ENCODE results near the gene NUDT12.

The NUDT12 gene

DNA sequence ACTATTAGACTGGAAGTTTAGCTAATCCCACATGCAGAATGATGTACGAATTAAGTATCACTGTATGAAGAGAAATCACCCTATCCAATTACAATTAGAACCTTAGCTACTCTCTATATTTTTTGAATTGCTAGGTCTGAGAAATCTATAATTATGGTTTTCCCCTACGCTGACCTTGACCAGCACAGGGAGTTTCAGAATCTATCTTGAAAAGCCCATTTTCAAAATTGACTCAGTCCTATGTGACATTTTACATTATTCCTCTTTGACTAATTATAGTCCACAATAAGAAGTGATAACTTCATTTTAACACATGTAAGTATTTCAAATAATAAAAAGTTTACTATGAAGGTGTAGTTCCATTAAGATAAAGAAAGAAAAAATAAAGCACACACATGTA lies 21.5 kb downstream of the NUDT12 start:
- no peak for DNase-seq (ENCODE audit: low read depth in 2 of 3, low spot score in 2 of 3)

DNA sequence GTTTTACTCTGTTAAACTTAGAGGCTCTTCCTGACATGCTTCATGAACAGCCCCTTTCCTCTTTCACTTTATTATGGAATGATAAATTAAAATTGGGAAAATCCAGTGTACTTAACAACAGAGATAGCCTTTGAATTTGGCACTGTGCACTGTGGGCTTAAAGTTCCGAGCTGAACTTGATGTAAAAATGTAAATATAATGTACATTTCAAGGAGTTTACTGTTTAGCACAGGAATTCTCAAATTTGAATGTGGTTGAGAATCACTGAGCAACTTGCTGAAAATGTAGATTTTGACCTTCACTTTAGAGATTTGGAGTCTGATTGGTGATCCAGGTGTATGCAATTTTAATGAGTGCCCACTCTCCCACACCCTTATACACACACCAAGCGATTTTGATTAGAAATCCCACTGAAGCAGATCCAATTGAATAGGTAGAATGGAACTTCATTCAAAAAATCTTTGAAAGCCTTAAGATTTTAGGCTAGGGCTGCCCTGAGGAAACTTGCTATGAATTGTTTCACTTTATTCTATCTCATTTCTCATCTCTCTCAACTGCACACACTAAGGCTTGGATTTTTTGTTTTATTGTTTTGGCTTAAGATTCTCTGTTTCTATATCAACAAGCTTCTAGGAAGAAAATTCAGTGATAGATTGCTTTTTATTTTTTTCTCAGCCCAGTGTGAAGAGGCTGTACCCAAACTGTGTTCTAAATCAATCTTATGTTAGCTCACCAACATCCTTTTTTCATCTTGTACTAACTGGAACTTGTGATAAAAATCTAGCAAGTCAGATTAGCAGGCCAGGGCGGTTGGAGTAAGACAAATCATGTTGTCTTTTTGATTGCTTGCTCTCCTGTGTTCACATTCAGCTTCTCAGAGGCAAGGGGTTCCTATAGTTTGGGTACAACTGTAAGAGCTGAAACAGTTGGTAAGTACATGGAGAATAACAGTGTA lies 22.9 kb downstream of the NUDT12 start:
- no peak for DNase-seq (ENCODE audit: low read depth in 2 of 3, low spot score in 2 of 3)

DNA sequence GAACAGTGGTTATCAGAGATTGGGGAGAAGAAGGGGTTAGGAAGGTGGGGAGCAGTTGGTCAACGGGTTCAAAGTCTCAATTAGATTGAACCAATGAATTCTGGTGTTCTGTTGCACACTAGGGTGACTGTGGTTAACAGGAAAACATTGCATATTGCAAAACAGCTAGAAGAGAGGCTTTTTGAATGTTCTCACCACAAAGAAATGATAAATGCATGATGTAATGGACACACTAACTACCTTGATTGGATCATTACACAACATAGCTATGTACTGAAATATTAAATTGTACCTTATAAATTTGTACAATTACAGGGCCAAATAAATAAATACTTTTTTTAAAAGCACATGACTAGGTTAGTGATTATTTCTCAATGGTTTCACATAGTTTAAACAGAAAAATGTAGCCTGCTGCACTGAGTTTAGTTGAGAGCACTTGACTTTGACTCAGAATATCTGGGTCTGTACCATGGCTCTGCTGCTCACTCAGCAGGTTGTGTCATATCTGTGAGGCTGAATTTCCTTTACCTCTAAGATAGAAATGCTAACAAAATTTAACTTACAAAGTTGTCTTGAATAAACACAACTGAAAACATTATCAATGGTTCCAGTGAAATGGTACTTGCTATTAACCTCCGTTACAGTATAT lies 30.4 kb downstream of the NUDT12 start:
- DNase-seq (ENCODE audit: low read depth in 2 of 3, low spot score in 2 of 3), result no peak

DNA sequence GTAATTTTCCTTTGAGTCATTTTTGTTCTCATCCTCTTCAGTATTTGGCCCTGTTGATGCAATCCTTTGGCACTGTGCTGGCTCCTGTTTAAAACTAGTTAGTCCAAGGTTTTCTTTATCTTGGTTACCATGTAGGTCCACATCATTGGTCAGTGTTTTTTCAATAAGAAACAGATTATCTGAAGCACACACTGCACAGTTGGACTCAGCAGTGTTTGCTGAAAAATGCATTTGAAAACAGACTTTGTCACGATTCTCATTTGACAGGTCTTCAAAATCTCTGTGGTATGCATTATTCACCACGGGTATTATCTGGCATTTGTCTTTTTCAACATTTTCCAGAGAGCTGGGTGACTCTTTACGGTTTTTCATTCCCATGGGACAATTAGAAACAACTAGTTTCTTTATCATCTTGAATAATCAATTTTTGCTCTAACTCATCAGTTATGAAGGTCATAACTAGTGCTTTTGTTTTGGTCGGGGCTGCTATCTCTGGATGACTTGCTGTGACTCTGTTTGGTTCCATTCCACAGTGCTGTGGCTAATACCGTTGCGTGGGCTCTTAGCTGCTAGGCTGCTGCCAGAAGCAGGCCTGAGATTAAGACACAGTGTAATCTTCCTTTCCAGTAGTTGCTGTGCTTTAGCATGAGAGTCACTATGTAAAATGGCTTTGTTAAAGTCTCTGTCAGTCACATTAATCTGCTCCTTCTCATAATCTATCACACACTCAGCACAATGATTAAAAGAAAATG lies 36.2 kb downstream of the NUDT12 start:
- DNase-seq (ENCODE audit: low read depth in 2 of 3, low spot score in 2 of 3), result no peak

DNA sequence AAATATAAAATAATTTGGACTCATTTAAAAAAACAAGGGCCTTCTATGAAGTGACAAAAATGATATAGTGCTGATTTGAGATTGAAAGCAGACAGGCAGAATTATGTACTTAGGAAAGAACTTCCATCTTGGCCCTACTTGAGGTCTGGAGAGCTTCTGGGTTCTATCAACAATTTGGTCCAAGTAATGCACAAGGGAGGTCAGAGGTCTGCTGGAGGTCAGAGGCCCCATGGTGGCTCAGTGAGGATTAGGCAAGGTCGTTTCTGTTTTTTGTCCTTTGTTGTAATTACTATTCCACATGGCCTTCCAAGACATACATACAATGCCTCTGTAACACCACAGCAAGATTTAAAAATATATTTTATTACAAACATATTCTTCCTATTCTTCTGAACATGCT lies 37.2 kb downstream of the NUDT12 start:
- DNase-seq (ENCODE audit: low read depth in 2 of 3, low spot score in 2 of 3), result no peak

DNA sequence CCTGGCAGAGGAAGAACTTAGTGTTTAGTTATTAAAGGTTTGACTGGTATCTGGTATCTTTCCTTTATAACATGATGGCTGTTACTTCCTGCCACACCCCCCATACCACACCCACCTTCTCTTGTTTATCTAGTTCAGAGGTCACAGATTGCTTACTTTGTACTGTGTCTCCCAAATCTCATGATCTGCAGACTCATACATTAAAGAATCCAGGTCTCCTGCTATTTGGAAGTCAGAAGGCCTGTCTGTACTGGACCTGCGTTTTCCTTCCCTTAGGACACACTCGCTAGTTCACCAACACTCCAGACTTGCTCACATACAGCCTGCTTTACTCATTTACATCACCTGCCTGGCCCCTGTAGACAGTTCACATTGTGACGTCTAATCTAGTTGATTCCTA lies 39.3 kb downstream of the NUDT12 start:
- no peak for DNase-seq (ENCODE audit: low read depth in 2 of 3, low spot score in 2 of 3)

DNA sequence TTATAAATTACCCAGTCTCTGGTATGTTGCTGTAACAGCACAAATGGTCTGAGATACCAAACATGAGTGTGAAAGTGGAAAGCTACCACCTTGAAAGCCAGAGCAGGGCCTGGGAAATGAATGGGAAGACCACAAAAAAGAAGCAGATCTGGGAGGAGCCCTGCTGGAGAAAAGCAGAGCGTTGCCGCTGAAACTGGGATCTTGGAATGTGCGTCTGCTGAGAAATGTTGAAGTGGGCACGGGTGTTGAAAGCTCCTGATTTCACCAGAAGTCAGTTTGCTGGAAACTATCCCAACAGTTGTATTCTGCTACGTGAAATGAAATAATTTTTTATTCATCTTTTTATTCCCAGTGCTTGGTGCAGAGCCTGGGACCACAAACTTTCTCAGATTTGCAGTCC lies 40.0 kb downstream of the NUDT12 start:
- no peak for DNase-seq (ENCODE audit: low read depth in 2 of 3, low spot score in 2 of 3)

DNA sequence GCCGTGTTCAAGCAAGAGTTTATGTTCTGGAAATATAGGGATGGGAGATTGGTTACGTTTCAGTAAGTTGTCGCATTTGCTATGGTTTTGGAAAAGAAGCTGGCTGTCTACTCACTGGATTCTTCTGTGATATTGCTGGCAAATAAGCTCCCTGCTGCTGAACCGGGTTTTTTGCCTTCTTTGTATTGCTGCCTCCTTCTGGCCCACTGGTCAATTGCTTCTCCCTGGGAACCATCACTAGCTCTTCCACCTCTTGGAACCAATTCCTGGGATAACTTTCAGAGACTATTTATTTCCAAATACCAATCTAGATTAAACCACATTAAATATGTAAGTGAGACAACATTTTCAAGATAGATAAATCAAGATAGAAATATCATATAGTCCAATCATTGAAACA lies 43.0 kb downstream of the NUDT12 start:
- no peak for DNase-seq (ENCODE audit: low read depth in 2 of 3, low spot score in 2 of 3)

DNA sequence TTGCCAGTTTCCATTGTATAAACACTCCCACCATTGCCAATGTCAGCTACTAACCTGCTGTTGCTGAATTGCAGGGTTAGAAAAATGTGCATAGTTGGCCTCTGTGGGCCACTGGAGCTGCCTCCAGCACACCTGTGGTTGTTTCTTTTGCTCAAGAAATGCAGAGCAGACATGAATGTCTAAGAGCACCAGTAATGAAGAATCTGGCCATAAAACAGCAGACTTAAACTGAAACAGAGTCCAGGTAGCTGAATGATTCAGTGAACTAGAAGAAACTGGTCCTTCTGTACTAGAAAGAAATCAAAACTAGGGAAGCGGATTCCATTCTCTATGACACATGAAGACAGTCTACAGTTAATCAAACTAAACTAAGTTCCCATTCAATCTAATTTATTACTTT lies 48.2 kb downstream of the NUDT12 start:
- no peak for DNase-seq (ENCODE audit: low read depth in 2 of 3, low spot score in 2 of 3)

DNA sequence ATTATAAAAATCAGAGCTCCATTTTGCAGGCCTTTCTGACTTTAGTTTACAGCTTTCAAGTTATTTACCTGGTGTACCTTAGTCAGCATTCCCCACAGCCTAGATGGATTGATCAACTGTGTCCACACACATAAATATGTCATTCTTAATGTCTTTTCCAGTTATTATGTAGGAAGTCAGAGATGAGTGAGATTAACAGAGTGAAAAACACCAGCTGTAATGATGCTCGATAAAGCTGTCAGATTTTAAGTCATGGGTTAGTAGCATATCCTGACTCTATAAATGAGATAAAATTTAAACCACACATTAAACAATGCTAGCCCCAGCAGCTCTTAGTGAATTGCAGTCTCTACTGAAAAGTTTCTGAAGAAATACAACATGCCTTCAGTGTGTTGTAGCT lies 48.9 kb downstream of the NUDT12 start:
- no peak for DNase-seq (ENCODE audit: low read depth in 2 of 3, low spot score in 2 of 3)

DNA sequence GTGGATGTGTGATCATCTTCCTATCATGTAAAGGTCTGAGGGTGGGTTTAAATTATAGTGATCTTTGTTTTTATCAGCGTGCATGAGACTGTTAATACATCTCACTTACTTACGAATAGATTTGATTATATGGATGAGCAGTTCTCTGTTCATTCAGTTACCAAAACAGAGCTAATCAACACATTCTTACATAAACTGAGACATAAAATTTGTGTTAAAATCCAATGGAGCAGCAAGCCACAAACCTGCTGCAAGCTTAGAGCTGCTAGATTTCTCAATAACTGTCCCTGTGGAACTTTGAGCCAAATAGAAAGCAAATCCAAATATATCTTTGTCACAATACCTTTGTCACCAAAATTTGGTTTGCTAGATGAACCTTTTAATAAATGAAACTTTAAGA lies 50.1 kb downstream of the NUDT12 start:
- DNase-seq (ENCODE audit: low read depth in 2 of 3, low spot score in 2 of 3), result no peak

DNA sequence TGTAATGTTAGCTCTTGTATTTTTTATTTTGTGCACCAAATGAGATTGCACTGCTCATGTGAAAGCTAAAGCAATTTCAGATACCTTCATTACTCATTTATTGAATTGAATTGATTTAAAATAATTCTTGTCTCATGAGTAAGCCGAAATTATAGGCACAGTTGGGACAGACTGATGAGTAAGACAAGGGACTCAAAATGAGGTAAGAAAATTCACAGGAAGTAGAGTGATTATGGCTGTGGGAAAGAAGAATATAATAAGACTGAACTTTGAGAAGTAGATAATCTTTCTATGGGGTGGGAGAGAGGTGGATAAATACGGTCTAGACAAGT lies 51.1 kb downstream of the NUDT12 start:
- DNase-seq (ENCODE audit: low read depth in 2 of 3, low spot score in 2 of 3), result no peak

DNA sequence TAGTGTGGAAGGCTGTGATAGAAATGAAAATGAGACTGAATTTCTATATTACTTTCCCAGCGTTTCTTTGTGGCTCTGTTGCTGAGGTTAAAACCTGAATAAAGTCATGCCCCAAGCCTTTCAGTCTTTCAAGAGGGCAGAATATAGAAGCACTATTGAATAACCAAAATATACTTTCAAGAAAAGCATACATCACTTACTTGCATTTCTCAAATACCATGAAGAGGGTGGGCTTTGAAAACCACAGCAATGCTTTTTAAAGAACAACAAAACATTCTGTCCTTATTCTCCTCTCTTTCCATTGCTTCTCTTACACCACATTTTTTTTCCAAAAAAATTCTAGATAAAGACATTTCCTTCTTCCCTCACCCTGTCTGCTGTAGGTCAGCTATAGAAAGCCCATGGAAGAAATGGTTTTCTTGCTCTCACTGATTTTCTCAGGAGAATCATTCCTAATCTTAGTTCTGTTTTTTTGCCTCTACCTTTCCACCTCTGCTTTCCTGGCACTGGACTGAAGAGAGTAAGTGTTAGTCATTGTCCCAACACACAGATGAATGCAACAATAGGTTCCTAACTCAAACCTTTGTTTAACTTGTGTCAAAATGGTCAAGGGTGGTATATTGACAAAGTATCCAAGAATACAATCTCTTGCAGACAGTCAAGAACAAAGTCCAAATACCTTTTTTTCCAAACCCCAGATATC lies 51.6 kb downstream of the NUDT12 start:
- no peak for DNase-seq (ENCODE audit: low read depth in 2 of 3, low spot score in 2 of 3)

DNA sequence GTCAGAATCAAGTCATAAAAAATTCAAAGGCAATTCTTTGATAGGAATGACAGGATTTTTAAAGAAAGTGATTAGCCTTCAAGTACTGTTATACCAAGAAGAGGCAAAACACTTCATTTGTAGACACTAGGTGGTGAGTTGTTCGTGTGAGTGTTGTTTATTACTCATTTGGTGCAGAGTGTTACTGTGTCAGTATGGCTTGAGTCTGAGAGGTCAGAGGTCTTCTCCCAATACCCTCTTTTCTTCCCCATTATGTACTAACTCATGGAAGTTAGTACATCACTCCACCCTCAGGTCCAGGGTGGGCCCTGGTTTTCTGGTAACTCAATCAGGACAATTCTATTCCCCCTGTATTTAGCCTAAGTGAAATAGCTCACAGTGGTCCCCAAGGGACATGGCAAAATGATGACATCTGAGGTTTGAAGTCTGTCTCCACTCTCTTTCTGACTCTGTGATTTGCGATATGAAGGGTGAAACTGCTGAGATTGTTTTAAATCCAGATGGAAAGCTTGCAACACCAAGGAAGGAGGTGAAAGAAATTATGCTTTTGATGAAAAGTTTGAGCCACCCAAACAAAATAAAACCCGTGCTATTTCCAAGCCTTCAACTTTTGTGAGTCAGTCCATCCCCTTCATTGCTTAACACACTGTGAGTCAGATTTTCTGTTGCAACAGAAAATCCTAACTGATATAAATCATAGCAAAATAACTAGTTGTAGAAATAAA lies 56.8 kb downstream of the NUDT12 start:
- no peak for DNase-seq (ENCODE audit: low read depth in 2 of 3, low spot score in 2 of 3)

DNA sequence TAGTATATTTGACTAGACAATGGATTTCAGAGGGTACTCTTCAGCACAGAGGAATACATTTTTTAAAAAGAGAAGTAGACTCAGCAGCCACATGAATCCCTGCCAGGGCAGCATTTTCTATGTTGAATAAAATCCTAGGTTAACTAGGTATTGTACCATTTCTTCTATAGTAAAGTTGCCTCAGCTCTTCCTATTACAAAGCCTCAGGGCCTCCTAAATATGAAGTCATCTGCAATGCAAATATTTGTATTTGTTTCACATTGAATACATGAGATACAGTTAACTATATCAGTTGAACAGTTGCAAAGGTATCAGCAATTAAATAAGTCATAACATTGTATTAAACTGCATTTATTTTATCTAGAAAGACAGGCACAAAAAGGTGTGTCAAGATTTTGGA lies 59.5 kb downstream of the NUDT12 start:
- no peak for DNase-seq (ENCODE audit: low read depth in 2 of 3, low spot score in 2 of 3)

DNA sequence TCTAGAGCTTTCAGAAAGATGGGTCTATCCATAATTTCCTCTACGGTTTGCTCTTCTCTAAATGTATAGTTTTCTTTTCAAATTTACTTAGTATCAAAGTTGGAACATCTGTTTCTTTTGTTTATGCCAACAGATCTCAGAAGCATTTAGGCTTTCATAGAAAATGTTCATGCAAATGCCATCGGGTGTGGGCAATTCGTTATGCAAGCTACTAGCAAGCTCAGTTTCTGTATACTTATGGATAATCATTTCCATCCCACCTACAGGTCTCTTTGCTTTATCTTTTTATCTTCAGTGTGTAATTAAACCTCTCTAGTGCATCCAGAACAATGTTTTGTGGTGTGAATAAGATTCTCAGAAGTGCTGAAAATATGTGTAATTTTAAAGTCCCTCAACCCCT lies 59.9 kb downstream of the NUDT12 start:
- DNase-seq (ENCODE audit: low read depth in 2 of 3, low spot score in 2 of 3), result no peak

Data from activated CD8-positive, alpha-beta memory T cell treated with anti-CD3 and anti-CD28 coated beads for 48 hours (primary cell).